ENCODE measurements around the gene FBXO15. TPM values are rescaled to one million over a fixed set of nuclear protein-coding genes. Genes with fewer than 3 reads are reported as not detected.
A peak's percentile ranks its signal among the peaks of the same experiment; 100 is the strongest.

FBXO15 gene
- total RNA-seq, 2 donors from 2014 or later = 1.0 to 3.3 TPM

DNA sequence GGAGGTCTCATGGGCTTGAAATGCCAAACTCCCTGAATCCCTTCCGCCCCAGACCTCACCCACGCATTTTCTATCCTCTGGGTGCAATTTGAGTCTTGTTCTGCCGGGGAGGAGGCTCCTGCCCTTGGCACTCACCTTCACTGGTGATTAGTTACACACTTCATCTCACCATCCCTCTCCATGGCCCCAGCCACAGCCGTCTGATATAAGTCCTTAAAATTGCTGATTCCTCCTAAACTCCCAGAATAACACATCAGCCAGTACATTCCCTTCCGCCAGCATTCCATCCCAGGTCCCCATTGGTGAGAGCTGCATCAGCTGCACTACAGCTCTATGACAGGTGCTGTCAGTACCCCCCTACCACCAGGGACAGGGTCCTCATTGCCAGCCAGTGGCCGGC is 4.6 kb upstream of the FBXO15 start:
- TF ChIP-seq, protein P1, sequence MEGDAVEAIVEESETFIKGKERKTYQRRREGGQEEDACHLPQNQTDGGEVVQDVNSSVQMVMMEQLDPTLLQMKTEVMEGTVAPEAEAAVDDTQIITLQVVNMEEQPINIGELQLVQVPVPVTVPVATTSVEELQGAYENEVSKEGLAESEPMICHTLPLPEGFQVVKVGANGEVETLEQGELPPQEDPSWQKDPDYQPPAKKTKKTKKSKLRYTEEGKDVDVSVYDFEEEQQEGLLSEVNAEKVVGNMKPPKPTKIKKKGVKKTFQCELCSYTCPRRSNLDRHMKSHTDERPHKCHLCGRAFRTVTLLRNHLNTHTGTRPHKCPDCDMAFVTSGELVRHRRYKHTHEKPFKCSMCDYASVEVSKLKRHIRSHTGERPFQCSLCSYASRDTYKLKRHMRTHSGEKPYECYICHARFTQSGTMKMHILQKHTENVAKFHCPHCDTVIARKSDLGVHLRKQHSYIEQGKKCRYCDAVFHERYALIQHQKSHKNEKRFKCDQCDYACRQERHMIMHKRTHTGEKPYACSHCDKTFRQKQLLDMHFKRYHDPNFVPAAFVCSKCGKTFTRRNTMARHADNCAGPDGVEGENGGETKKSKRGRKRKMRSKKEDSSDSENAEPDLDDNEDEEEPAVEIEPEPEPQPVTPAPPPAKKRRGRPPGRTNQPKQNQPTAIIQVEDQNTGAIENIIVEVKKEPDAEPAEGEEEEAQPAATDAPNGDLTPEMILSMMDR (IDR thresholded peaks at IDR 0.05) = no peak
- no peak for TF ChIP-seq POLR2A (IDR thresholded peaks at IDR 0.05)
- H3K27me3 ChIP-seq = no peaks in the 10 kb centered on the region
- no peak overlapping the region for H3K4me3 ChIP-seq
- no peaks in the 10 kb centered on the region for H3K9me3 ChIP-seq
- DNase-seq = no peak
- no peak overlapping the region for H3K27ac ChIP-seq
- ATAC-seq = no peak
- peaks cover 23% of the 10 kb centered on the region for H3K4me1 ChIP-seq
- 73 to 85% methylated on average over 5 to 6 of the region's 6 CpGs for WGBS, 2 donors
- intact Hi-C loops (cut with DNase I) = no loop called here
- peaks cover 0 to 12% of the 10 kb centered on the region in 2 donors for H3K36me3 ChIP-seq (replicated peaks in 1 of 2; ENCODE audit: insufficient read depth in 1 of 2, low read depth in 2 of 2)

DNA sequence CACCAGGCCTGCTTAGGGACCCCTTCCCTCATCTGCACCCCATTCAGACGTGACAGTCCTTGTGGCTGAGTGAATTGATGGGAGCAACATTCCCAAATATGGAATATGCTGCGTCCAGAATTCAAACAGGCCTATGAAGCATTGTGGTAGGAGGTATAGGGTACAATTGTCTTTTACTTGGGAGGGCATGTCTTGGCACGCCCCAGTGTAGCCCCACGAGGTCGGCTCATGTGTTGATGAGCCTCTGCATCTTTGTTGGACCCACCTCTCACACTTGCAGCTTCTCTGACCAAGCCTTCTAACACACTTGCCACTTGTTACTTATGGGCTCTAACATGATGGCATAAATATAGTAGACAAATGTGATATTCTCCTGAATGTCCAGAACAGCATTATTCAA is 2.2 kb upstream of the FBXO15 start:
- intact Hi-C loops (cut with DNase I) = no loop called here
- H3K4me3 ChIP-seq = no peak overlapping the region
- WGBS, 2 donors = 59 to 75% methylated on average over 5 of the region's 5 CpGs

DNA sequence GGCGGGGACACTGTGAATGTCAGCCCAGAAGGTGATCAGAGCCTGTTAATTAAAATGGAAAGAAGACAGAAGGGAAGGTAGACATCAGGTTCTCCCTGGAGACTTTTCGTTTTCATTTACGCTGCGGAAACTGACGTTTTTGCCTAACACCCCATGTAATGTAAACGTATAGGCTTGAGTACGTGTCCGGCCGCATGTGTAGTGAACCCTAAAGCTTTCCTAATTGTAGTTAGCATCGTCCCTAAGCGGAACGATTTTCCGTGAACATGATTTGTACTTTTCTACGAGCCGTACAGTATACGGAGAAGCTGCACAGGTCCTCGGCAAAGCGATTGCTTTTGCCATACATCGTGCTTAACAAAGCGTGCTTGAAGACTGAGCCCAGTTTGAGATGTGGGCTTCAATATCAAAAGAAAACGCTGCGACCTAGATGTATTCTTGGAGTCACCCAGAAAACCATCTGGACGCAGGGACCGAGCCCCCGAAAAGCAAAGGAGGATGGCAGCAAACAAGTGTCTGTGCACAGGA is 973 bp upstream of the FBXO15 start:
- DNase-seq = no peak
- intact Hi-C loops (cut with DNase I) = no loop called here
- WGBS, 2 donors = 0 to 1% methylated on average over 25 of the region's 25 CpGs

More for the DNA sequence above, 2.2 kb upstream of the FBXO15 start:
- Histone ChIP-seq H3K27me3 (no peaks in the 10 kb centered on the region), H3K27ac (no peak overlapping the region), H3K4me1 (peaks cover 27% of the 10 kb centered on the region), H3K36me3 (replicated peaks in 1 of 2; ENCODE audit: insufficient read depth in 1 of 2, low read depth in 2 of 2) (peaks cover 0 to 4% of the 10 kb centered on the region in 2 donors), H3K9me3 (no peaks in the 10 kb centered on the region)
- TF ChIP-seq, protein P1 (IDR thresholded peaks at IDR 0.05) = no peak
- no peak for TF ChIP-seq POLR2A (IDR thresholded peaks at IDR 0.05)
- DNase-seq (no peak), ATAC-seq (no peak)

DNA sequence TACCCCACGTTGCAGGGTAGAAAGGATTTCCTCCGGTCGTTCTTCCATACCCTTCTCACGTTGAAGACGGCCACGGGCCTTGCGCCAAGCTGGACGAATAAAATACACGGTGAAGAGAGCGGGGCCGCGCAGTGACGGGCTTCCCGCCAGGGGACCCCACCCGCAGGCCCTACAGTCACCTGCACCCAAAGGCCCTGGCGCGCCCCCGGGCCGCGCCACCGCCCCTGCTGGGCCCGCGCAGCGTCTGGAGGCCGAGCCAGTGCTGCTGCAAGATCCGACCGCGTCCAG is 199 bp downstream of the FBXO15 start:
- no peaks in the 10 kb centered on the region for H3K27me3 ChIP-seq
- TF ChIP-seq, protein P1 (IDR thresholded peaks at IDR 0.05) = no peak
- TF ChIP-seq POLR2A (IDR thresholded peaks at IDR 0.05) = no peak
- H3K36me3 ChIP-seq (replicated peaks in 1 of 2; ENCODE audit: insufficient read depth in 1 of 2, low read depth in 2 of 2) = no peaks in the 10 kb centered on the region
- peaks cover 27% of the 10 kb centered on the region for H3K4me1 ChIP-seq
- peak overlapping the region; percentile 67 to 89 (median 84) for H3K27ac ChIP-seq
- ATAC-seq (no peak), DNase-seq (no peak)
- no peaks in the 10 kb centered on the region for H3K9me3 ChIP-seq
- 0% methylated on average over 1 to 28 of the region's 28 CpGs for WGBS, 2 donors
- H3K4me3 ChIP-seq = peak overlapping the region; percentile 17 to 45
- intact Hi-C loops (cut with DNase I) = no loop called here

More for the DNA sequence above, 973 bp upstream of the FBXO15 start:
- H3K27ac ChIP-seq = peak overlapping the region; percentile 52 to 89 (median 76)
- H3K4me3 ChIP-seq = peak overlapping the region; percentile 45 to 52
- H3K4me1 ChIP-seq = peaks cover 27% of the 10 kb centered on the region
- H3K36me3 ChIP-seq (replicated peaks in 1 of 2; ENCODE audit: insufficient read depth in 1 of 2, low read depth in 2 of 2) = no peaks in the 10 kb centered on the region
- no peaks in the 10 kb centered on the region for H3K9me3 ChIP-seq
- H3K27me3 ChIP-seq = no peaks in the 10 kb centered on the region
- no peak for ATAC-seq
- no peak for TF ChIP-seq POLR2A (IDR thresholded peaks at IDR 0.05)
- TF ChIP-seq, protein P1 (IDR thresholded peaks at IDR 0.05) = no peak

DNA sequence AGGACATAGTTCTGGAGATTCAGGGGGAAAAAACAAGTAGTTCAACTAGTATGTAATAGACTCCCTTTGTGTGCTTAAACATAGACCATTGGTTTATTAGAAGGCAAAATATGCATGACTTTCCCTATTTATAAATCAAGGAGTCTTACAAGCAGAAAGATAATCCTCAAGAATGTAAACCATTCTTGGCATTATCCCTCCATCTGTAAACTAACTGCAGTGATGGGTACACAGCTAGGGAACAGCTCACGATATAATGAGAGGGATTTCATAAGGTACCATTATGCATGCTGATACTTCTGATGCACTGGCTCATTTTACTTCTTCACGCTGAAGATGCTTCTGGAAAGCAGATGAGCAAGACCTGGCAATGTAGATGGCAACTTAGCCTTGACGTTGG is 878 bp downstream of the FBXO15 start:
- ATAC-seq (no peak), DNase-seq (no peak)
- H3K4me3 ChIP-seq = no peak overlapping the region
- peak overlapping the region in 1 of 4 donors; percentile 84 for H3K27ac ChIP-seq
- TF ChIP-seq POLR2A (IDR thresholded peaks at IDR 0.05) = no peak
- TF ChIP-seq, protein P1 (IDR thresholded peaks at IDR 0.05) = no peak
- H3K36me3 ChIP-seq (replicated peaks in 1 of 2; ENCODE audit: insufficient read depth in 1 of 2, low read depth in 2 of 2) = no peaks in the 10 kb centered on the region
- intact Hi-C loops (cut with DNase I) = no loop called here
- H3K9me3 ChIP-seq = no peaks in the 10 kb centered on the region
- H3K27me3 ChIP-seq = no peaks in the 10 kb centered on the region
- peaks cover 27% of the 10 kb centered on the region for H3K4me1 ChIP-seq
- WGBS, 2 donors = 33 to 34% methylated on average over 3 of the region's 3 CpGs

All from body of pancreas (tissue), 4 donors.